HepG2 (cell line): ENCODE results near the gene DNAJC5. TPM values are rescaled to one million over a fixed set of nuclear protein-coding genes. Genes with fewer than 3 reads are reported as not detected.
A peak's percentile ranks its signal among the peaks of the same experiment; 100 is the strongest.

Source experiments
- ATAC-seq: fragments of 200-7000 bp; cut with Tn5 transposase; 3 replicates; pipeline ENCODE4 v1.9.1; 2020; ENCODE audit warnings: mild to moderate bottlenecking, moderate library complexity
- BruUV-seq: library from RNA; stranded (reverse); fragments of 400-500 nt; replicated peaks from 2 replicates; lab custom pipeline; 2021; lab: Mats Ljungman, UMichigan
- CTCF ChIA-PET: fragments of 300-600 bp; formaldehyde crosslinking; extraction: SDS; loops from one replicate; lab custom pipeline; 2021; ENCODE audit warnings: low total read pairs, inconsistent platforms, low intra/inter-chr PET ratio; lab: Yijun Ruan, JAX
- POLR2A ChIA-PET: fragments of 350-600 bp; sonication (Branson Sonifier 250); formaldehyde crosslinking; loops from one replicate; lab custom pipeline; 2020; ENCODE audit warnings: antibody characterized with exemption, inconsistent platforms; lab: Yijun Ruan, JAX
- DNase-seq: peaks from one replicate; pipeline ENCODE4 v3.0.0-alpha.2; 2015; ENCODE audit warnings: low spot score
- FAIRE-seq: peaks from 3 replicates; lab custom pipeline; 2011; peaks lifted over from hg19 to GRCh38; lab: Jason Lieb, UNC
- H2AFZ ChIP-seq: one replicate; pipeline ENCODE4 v1.6.1; 2011; ENCODE audit warnings: low read length, inconsistent platforms
- H3K27ac ChIP-seq: fragments of 300-600 bp; 3 replicates; pipeline ENCODE4 v1.8.0; 2011; ENCODE audit warnings: mixed run types, mild to moderate bottlenecking, mixed read lengths, low read length, inconsistent platforms; ENCODE audit not compliant: insufficient read depth; ENCODE audit errors: extremely low read length
- H3K27me3 ChIP-seq, 2 experiments: fragments of 200-600 bp in 1 of 2; 2 replicates in 1 of 2; 3 replicates in 1 of 2; pipeline versions ENCODE4 v1.6.0 to v1.8.0; 2011; ENCODE audit warnings: low read length in 2 of 2, mild to moderate bottlenecking in 2 of 2, moderate library complexity in 2 of 2, inconsistent platforms in 1 of 2; ENCODE audit not compliant: insufficient read depth in 2 of 2, control insufficient read depth in 1 of 2
- H3K36me3 ChIP-seq, 2 experiments: fragments of 200-600 bp in 1 of 2; replicated peaks in 1 of 2; 2 replicates in 1 of 2; 3 replicates in 1 of 2; pipeline versions ENCODE4 v1.5.1 to v1.8.0; 2011; ENCODE audit warnings: low read length in 2 of 2, inconsistent platforms in 1 of 2; ENCODE audit not compliant: insufficient read depth in 2 of 2, control insufficient read depth in 1 of 2
- H3K4me1 ChIP-seq: 2 replicates; pipeline ENCODE4 v1.5.1; 2012; ENCODE audit warnings: low read length, inconsistent platforms; ENCODE audit not compliant: insufficient read depth
- H3K4me2 ChIP-seq: 2 replicates; pipeline ENCODE4 v1.6.0; 2011; ENCODE audit warnings: low read depth, low read length, inconsistent platforms
- H3K4me3 ChIP-seq, 3 experiments: fragments of 200-600 bp in 1 of 3; sonication (generic), shearing (Covaris generic) in 1 of 3; replicated peaks in 1 of 3; 2 replicates each; pipeline ENCODE4 v1.5.1; 2011 to 2016; ENCODE audit warnings: low read length in 3 of 3, inconsistent platforms in 2 of 3, low read depth in 2 of 3, mild to moderate bottlenecking in 2 of 3, control low read depth in 1 of 3, mixed read lengths in 1 of 3; ENCODE audit not compliant: insufficient read depth in 1 of 3
- H3K79me2 ChIP-seq: one replicate; pipeline ENCODE4 v1.6.1; 2011; ENCODE audit warnings: low read length, inconsistent platforms; ENCODE audit not compliant: insufficient read depth
- H3K9ac ChIP-seq: 2 replicates; pipeline ENCODE4 v1.6.0; 2011; ENCODE audit warnings: mild to moderate bottlenecking, low read depth, low read length, inconsistent platforms; ENCODE audit not compliant: insufficient read depth
- H3K9me3 ChIP-seq: 2 replicates; pipeline ENCODE4 v1.5.1; 2012; ENCODE audit warnings: mild to moderate bottlenecking, low read length
- H4K20me1 ChIP-seq: 2 replicates; pipeline ENCODE4 v1.6.0; 2011; ENCODE audit warnings: inconsistent platforms, mild to moderate bottlenecking, low read length, moderate library complexity; ENCODE audit not compliant: insufficient read depth
- AGO2 ChIP-seq: fragments of 200-400 bp; formaldehyde crosslinking; optimal IDR thresholded peaks from 2 replicates; pipeline ENCODE3; 2017; ENCODE audit warnings: mild to moderate bottlenecking, low read depth, low read length, moderate library complexity
- CREM ChIP-seq, 2 experiments: sonication (generic) in 1 of 2; formaldehyde crosslinking in 1 of 2; IDR thresholded peaks; 2 replicates each; pipeline versions ENCODE4 v1.4.0 to v1.6.1; 2016 to 2020; ENCODE audit warnings: antibody characterized with exemption in 1 of 2, mild to moderate bottlenecking in 1 of 2, missing genetic modification reagents in 1 of 2
- E2F2 ChIP-seq: sonication (generic); formaldehyde crosslinking; IDR thresholded peaks from 2 replicates; pipeline ENCODE4 v1.4.0; 2020; ENCODE audit warnings: missing genetic modification reagents, borderline replicate concordance
- HOMEZ ChIP-seq: IDR thresholded peaks from 2 replicates; pipeline ENCODE4 v1.6.1; 2016; ENCODE audit warnings: low read depth
- IRF1 ChIP-seq: sonication (generic); formaldehyde crosslinking; IDR thresholded peaks from 2 replicates; pipeline ENCODE4 v1.4.0; 2020; ENCODE audit warnings: low read depth, mild to moderate bottlenecking, missing genetic modification reagents
- RAD51 ChIP-seq: fragments of 450-650 bp; IDR thresholded peaks from 2 replicates; pipeline ENCODE4 v1.6.1; 2016; ENCODE audit warnings: borderline replicate concordance
- RBFOX2 ChIP-seq: fragments of 200-400 bp; formaldehyde crosslinking; IDR thresholded peaks from 2 replicates; pipeline ENCODE4 v1.6.1; 2017; ENCODE audit warnings: low read depth, mild to moderate bottlenecking, low read length
- STAT5B ChIP-seq: sonication (generic); formaldehyde crosslinking; IDR thresholded peaks from 2 replicates; pipeline ENCODE4 v1.4.0; 2020; ENCODE audit warnings: missing genetic modification reagents
- TBX3 ChIP-seq: fragments of 450-650 bp; IDR thresholded peaks from 2 replicates; pipeline ENCODE4 v1.6.1; 2017; ENCODE audit warnings: antibody characterized with exemption, mild to moderate bottlenecking, inconsistent platforms, borderline replicate concordance
- ZBTB4 ChIP-seq: sonication (generic); formaldehyde crosslinking; IDR thresholded peaks from 2 replicates; pipeline ENCODE4 v1.4.0; 2020; ENCODE audit warnings: missing genetic modification reagents, mild to moderate bottlenecking, borderline replicate concordance
- ZNF484 ChIP-seq: sonication (generic); formaldehyde crosslinking; IDR thresholded peaks from 2 replicates; pipeline ENCODE4 v1.5.1; 2020; ENCODE audit warnings: mild to moderate bottlenecking, low read depth, missing genetic modification reagents, borderline replicate concordance
- ZNF576 ChIP-seq: sonication (generic); formaldehyde crosslinking; IDR thresholded peaks from 2 replicates; pipeline ENCODE4 v1.4.0; 2020; ENCODE audit warnings: mild to moderate bottlenecking, missing genetic modification reagents
- ZNF598 ChIP-seq: sonication (generic); formaldehyde crosslinking; IDR thresholded peaks from 2 replicates; pipeline ENCODE4 v1.5.1; 2020; ENCODE audit warnings: mild to moderate bottlenecking, missing genetic modification reagents, borderline replicate concordance
- ZNF713 ChIP-seq: sonication (generic); formaldehyde crosslinking; IDR thresholded peaks from 2 replicates; pipeline ENCODE4 v1.4.0; 2020; ENCODE audit warnings: mild to moderate bottlenecking, missing genetic modification reagents
- ZNF781 ChIP-seq: sonication (generic); formaldehyde crosslinking; IDR thresholded peaks from 2 replicates; pipeline ENCODE4 v1.5.1; 2020; ENCODE audit warnings: borderline replicate concordance, mild to moderate bottlenecking, missing genetic modification reagents; ENCODE audit errors: not compliant biosample characterization
- WGBS: methylation state at CpG from one replicate; pipeline ENCODE4 v1.1.6; 2017; ENCODE audit warnings: low lambda C conversion rate; 5-methylcytosine and 5-hydroxymethylcytosine counted together
- in situ Hi-C: cut with HindIII; loops from 2 replicates; pipeline ENCODE4 v1.10.0; 2017; ENCODE audit warnings: low pct_unique_long_range_greater_than_20kb; ENCODE audit not compliant: extremely low pct_ligation_motif_present
- intact Hi-C: fragments of 100-400 bp; cut with micrococcal nuclease; formaldehyde crosslinking; loops from one replicate; pipeline ENCODE4 v1.10.0; 2022; ENCODE audit not compliant: unreplicated experiment
- polyA plus RNA-seq, 8 experiments: library from polyadenylated mRNA; depleted of rRNA in 3 of 8; stranded (reverse) in 7 of 8; unstranded in 1 of 8; fragments of >200 nt; fragmentation: Illumina TruSeq in 4 of 8; extraction: Trizol in 4 of 8; gene quantifications; 2 replicates each; pipeline versions ENCODE4 v1.2.1 to v1.2.3, GENCODE V29; 2011 to 2016; ENCODE audit warnings: low read depth in 4 of 8, missing spikeins in 1 of 8, mixed read lengths in 1 of 8; ENCODE audit not compliant: insufficient read depth in 1 of 8
- total RNA-seq, 5 experiments: library from RNA; depleted of rRNA; stranded (reverse); fragments of >200 nt; fragmentation: Illumina TruSeq; extraction: Trizol; gene quantifications; 2 replicates each; pipeline ENCODE4 v1.2.3, GENCODE V29; 2016; ENCODE audit warnings: low read depth in 1 of 5

DNAJC5 gene
- total and polyA plus RNA-seq, 2 of the 13 experiments (the other 11 are each of a cell fraction or from before 2014, with no cell fraction given): 42.8 to 64.5 TPM

GRCh38 chr20:63963348-63963741, 68.4 kb downstream of the DNAJC5 start (continued):
- TF ChIP-seq ZBTB4 (CRISPR knock-in tag): no peak

GRCh38 chr20:63963784-63964301, 68.9 kb downstream of the DNAJC5 start:
- CTCF ChIA-PET: no interaction called here
- Histone ChIP-seq H3K4me2 (no peak overlapping the region), H3K9ac (no peak overlapping the region), H3K9me3 (no peaks in the 10 kb centered on the region), H3K4me3 (no peak overlapping the region), H3K79me2 (peaks cover 9% of the 10 kb centered on the region), H4K20me1 (no peaks in the 10 kb centered on the region), H3K27ac (no peak overlapping the region), H2AFZ (no peak overlapping the region), H3K36me3 (peaks cover 57 to 66% of the 10 kb centered on the region in 2 experiments), H3K4me1 (peaks cover 17% of the 10 kb centered on the region), H3K27me3 (no peaks in the 10 kb centered on the region)
- BruUV-seq: no TSS peak
- intact Hi-C loops: loop anchor here (10.0 kb wide), 1 partner anchor 1599 kb away; the partner anchor contains the start of gene LAMA5
- DNase-seq: no peak
- POLR2A ChIA-PET: no interaction called here
- ATAC-seq: no peak
- in situ Hi-C loops: no loop called here
- FAIRE-seq: no peak
- WGBS: over 99% methylated on average over 10 of the region's 16 CpGs
- TF ChIP-seq AGO2: peak; percentile 15
- TF ChIP-seq E2F2 (CRISPR knock-in tag): no peak
- TF ChIP-seq STAT5B: no peak
- TF ChIP-seq ZNF781 (CRISPR knock-in tag): no peak
- TF ChIP-seq ZNF598 (CRISPR knock-in tag): no peak
- TF ChIP-seq IRF1 (CRISPR knock-in tag): no peak
- TF ChIP-seq ZNF713 (CRISPR knock-in tag): no peak
- no peak for TF ChIP-seq ZNF576 (CRISPR knock-in tag)
- no peak for TF ChIP-seq HOMEZ
- no peak for TF ChIP-seq TBX3
- TF ChIP-seq RAD51: no peak
- TF ChIP-seq CREM (IDR thresholded peaks at IDR 0.05): no peak
- TF ChIP-seq CREM (CRISPR knock-in tag; IDR thresholded peaks at IDR 0.05): no peak
- TF ChIP-seq RBFOX2: peak; percentile 22; the same call in 1 of the 2 replicates
- TF ChIP-seq ZNF484 (CRISPR knock-in tag): no peak
